H1 (cell line): ENCODE measurements around the gene TNRC6A. TPM values are rescaled to one million over a fixed set of nuclear protein-coding genes. Genes with fewer than 3 reads are reported as not detected.

Experiments
- CTCF ChIA-PET: fragments of 300-600 bp; sonication (Branson Sonifier 250); formaldehyde crosslinking; loops from one replicate; lab custom pipeline; 2021; ENCODE audit not compliant: partially characterized antibody; lab: Charles Lee
- POLR2A ChIA-PET: fragments of 300-600 bp; sonication (Branson Sonifier 250); formaldehyde crosslinking; loops from one replicate; lab custom pipeline; 2021; ENCODE audit warnings: inconsistent platforms; ENCODE audit not compliant: partially characterized antibody; lab: Charles Lee
- DNase-seq, 2 experiments: peaks; one replicate each; pipeline versions ENCODE4 v3.0.0 to v3.0.0-alpha.2; 2010 to 2022; ENCODE audit warnings: low spot score in 2 of 2, low read depth in 1 of 2, mixed read lengths in 1 of 2
- FAIRE-seq: peaks from 2 replicates; lab custom pipeline; 2011; peaks lifted over from hg19 to GRCh38; lab: Jason Lieb, UNC
- H2AFZ ChIP-seq: 2 replicates; pipeline ENCODE4 v1.8.1; 2012; ENCODE audit warnings: low read length, inconsistent platforms
- H2AK5ac ChIP-seq: 2 replicates; pipeline ENCODE4 v1.6.1; 2013; ENCODE audit warnings: low read depth, low read length
- H2BK120ac ChIP-seq: replicated peaks from 2 replicates; pipeline ENCODE3; 2013; ENCODE audit warnings: low read depth, low read length, inconsistent platforms
- H2BK12ac ChIP-seq: 2 replicates; pipeline ENCODE4 v1.6.1; 2013; ENCODE audit warnings: low read depth, low read length
- H2BK15ac ChIP-seq: 2 replicates; pipeline ENCODE4 v1.6.1; 2013; ENCODE audit warnings: low read length
- H2BK20ac ChIP-seq: 2 replicates; pipeline ENCODE4 v1.6.1; 2013; ENCODE audit warnings: low read length
- H2BK5ac ChIP-seq: 2 replicates; pipeline ENCODE4 v1.6.1; 2013; ENCODE audit warnings: low read depth, low read length
- H3K14ac ChIP-seq: 2 replicates; pipeline ENCODE4 v1.6.1; 2013; ENCODE audit warnings: inconsistent platforms; ENCODE audit not compliant: insufficient read length
- H3K18ac ChIP-seq: 2 replicates; pipeline ENCODE4 v1.6.1; 2013; ENCODE audit warnings: low read length; ENCODE audit errors: extremely low read depth
- H3K23ac ChIP-seq: 2 replicates; pipeline ENCODE4 v1.6.1; 2013; ENCODE audit warnings: inconsistent platforms; ENCODE audit not compliant: insufficient read length
- H3K23me2 ChIP-seq: 2 replicates; pipeline ENCODE4 v1.6.1; 2013; ENCODE audit warnings: low read depth, low read length
- H3K27ac ChIP-seq: 2 replicates; pipeline ENCODE4 v1.6.1; 2011; ENCODE audit warnings: low read depth, low read length, inconsistent platforms
- H3K27me3 ChIP-seq, 4 experiments: replicated peaks in 1 of 4; 1 replicate in 1 of 4; 2 replicates in 3 of 4; pipeline versions ENCODE4 v1.6.1 to v1.8.1; 2011 to 2013; ENCODE audit warnings: low read length in 3 of 4, mild to moderate bottlenecking in 3 of 4, inconsistent platforms in 2 of 4, mixed read lengths in 2 of 4, moderate library complexity in 1 of 4; ENCODE audit not compliant: control insufficient read depth in 3 of 4, insufficient read depth in 3 of 4; ENCODE audit errors: extremely low read depth in 1 of 4
- H3K36me3 ChIP-seq, 4 experiments: 2 replicates each; pipeline versions ENCODE4 v1.6.1 to v1.8.1; 2011 to 2013; ENCODE audit warnings: mild to moderate bottlenecking in 4 of 4, low read length in 3 of 4, moderate library complexity in 2 of 4, control low read depth in 1 of 4, inconsistent platforms in 1 of 4; ENCODE audit not compliant: insufficient read depth in 4 of 4, control insufficient read depth in 2 of 4
- H3K4ac ChIP-seq: replicated peaks from 2 replicates; pipeline ENCODE3; 2013; ENCODE audit warnings: low read length, low read depth, mixed read lengths, inconsistent platforms; ENCODE audit not compliant: insufficient read length
- H3K4me1 ChIP-seq, 4 experiments: replicated peaks in 1 of 4; 1 replicate in 1 of 4; 2 replicates in 3 of 4; pipeline versions ENCODE4 v1.6.1 to v1.8.1; 2011 to 2013; ENCODE audit warnings: low read length in 3 of 4, inconsistent platforms in 2 of 4, mixed read lengths in 1 of 4; ENCODE audit not compliant: insufficient read depth in 4 of 4, control insufficient read depth in 3 of 4
- H3K4me2 ChIP-seq, 2 experiments: 2 replicates each; pipeline versions ENCODE4 v1.6.1 to v1.8.1; 2011 to 2013; ENCODE audit warnings: low read depth in 2 of 2, low read length in 2 of 2, control low read depth in 1 of 2, inconsistent platforms in 1 of 2, mild to moderate bottlenecking in 1 of 2; ENCODE audit not compliant: insufficient read depth in 1 of 2
- H3K4me3 ChIP-seq, 4 experiments: fragments of 200-600, 300-600 bp in 1 of 4; sonication (generic), shearing (Covaris generic), sonication (Bioruptor Twin) in 1 of 4; 2 replicates each; pipeline versions ENCODE4 v1.5.1 to v1.8.1; 2011 to 2016; ENCODE audit warnings: low read length in 4 of 4, low read depth in 3 of 4, control low read depth in 2 of 4, inconsistent platforms in 2 of 4, mild to moderate bottlenecking in 2 of 4, mixed read lengths in 1 of 4, moderate library complexity in 1 of 4; ENCODE audit not compliant: insufficient read depth in 2 of 4; ENCODE audit errors: extremely low read depth in 1 of 4
- H3K56ac ChIP-seq: replicated peaks from 2 replicates; pipeline ENCODE3; 2013; ENCODE audit warnings: low read depth, mild to moderate bottlenecking, mixed read lengths, low read length, inconsistent platforms; ENCODE audit not compliant: insufficient read length
- H3K79me1 ChIP-seq: 2 replicates; pipeline ENCODE4 v1.6.1; 2013; ENCODE audit warnings: low read depth, low read length, control low read depth
- H3K79me2 ChIP-seq, 2 experiments: 2 replicates each; pipeline versions ENCODE4 v1.6.1 to v1.8.1; 2012 to 2013; ENCODE audit warnings: low read length in 2 of 2, mild to moderate bottlenecking in 2 of 2, inconsistent platforms in 1 of 2; ENCODE audit not compliant: insufficient read depth in 2 of 2, control insufficient read depth in 1 of 2
- H3K9ac ChIP-seq, 4 experiments: replicated peaks in 1 of 4; 1 replicate in 1 of 4; 2 replicates in 3 of 4; pipeline versions ENCODE4 v1.6.1 to v1.8.1; 2011 to 2013; ENCODE audit warnings: low read depth in 3 of 4, low read length in 3 of 4, control low read depth in 2 of 4, mild to moderate bottlenecking in 2 of 4, moderate library complexity in 2 of 4, inconsistent platforms in 1 of 4; ENCODE audit errors: extremely low read depth in 1 of 4
- H3K9me3 ChIP-seq, 2 experiments: 2 replicates each; pipeline versions ENCODE4 v1.6.1 to v1.8.1; 2012 to 2013; ENCODE audit warnings: mild to moderate bottlenecking in 2 of 2, moderate library complexity in 2 of 2, control low read depth in 1 of 2, inconsistent platforms in 1 of 2, low read depth in 1 of 2, low read length in 1 of 2, mixed read lengths in 1 of 2; ENCODE audit not compliant: insufficient read depth in 2 of 2
- H4K20me1 ChIP-seq, 2 experiments: replicated peaks in 1 of 2; 2 replicates each; pipeline versions ENCODE3 to v1.8.1; 2011 to 2013; ENCODE audit warnings: inconsistent platforms in 2 of 2, low read length in 2 of 2, mild to moderate bottlenecking in 1 of 2; ENCODE audit not compliant: insufficient read depth in 2 of 2, control insufficient read depth in 1 of 2
- H4K5ac ChIP-seq: 2 replicates; pipeline ENCODE4 v1.6.1; 2013; ENCODE audit warnings: low read length, low read depth, mixed read lengths, inconsistent platforms; ENCODE audit not compliant: insufficient read length
- H4K8ac ChIP-seq: 2 replicates; pipeline ENCODE4 v1.8.0; 2013; ENCODE audit warnings: mild to moderate bottlenecking, moderate library complexity, low read length, inconsistent platforms; ENCODE audit not compliant: insufficient read depth; ENCODE audit errors: extremely low read depth
- H4K91ac ChIP-seq: replicated peaks from 2 replicates; pipeline ENCODE3; 2013; ENCODE audit warnings: low read length, mixed read lengths, inconsistent platforms; ENCODE audit not compliant: insufficient read length
- BACH1 ChIP-seq: IDR thresholded peaks from 2 replicates; pipeline ENCODE4 v1.6.1; 2012; ENCODE audit warnings: low read length, improper control_type of control experiment
- BRCA1 ChIP-seq: IDR thresholded peaks from 2 replicates; pipeline ENCODE4 v1.6.1; 2012; ENCODE audit warnings: low read depth, low read length, improper control_type of control experiment
- TBP ChIP-seq: IDR thresholded peaks from 2 replicates; pipeline ENCODE4 v1.6.1; 2011; ENCODE audit warnings: low read depth, low read length, improper control_type of control experiment
- polyA plus RNA-seq, 7 experiments: library from polyadenylated mRNA; depleted of rRNA in 3 of 7; stranded (reverse) in 5 of 7; unstranded in 2 of 7; fragments of >200 nt in 5 of 7; fragments of 200-250 nt in 2 of 7; gene quantifications; 1 replicate in 5 of 7; 2 replicates in 1 of 7; 4 replicates in 1 of 7; pipeline versions ENCODE4 v1.2.1 to v1.2.3, GENCODE V29; 2011 to 2013; ENCODE audit warnings: missing spikeins in 2 of 7, mixed read lengths in 2 of 7
- total RNA-seq: library from RNA; stranded (reverse); fragmentation: NEBNext Ultra II Directional; extraction: Animal tissue kit (Norgen Biotek cat#: 25700); gene quantifications from 2 replicates; pipeline ENCODE4 v1.2.1, GENCODE V29; 2021

TNRC6A gene
- total and polyA plus RNA-seq, 2 of the 8 experiments (the other 6 are each of a cell fraction or from before 2014, with no cell fraction given): 67.6 to 103 TPM

DNA sequence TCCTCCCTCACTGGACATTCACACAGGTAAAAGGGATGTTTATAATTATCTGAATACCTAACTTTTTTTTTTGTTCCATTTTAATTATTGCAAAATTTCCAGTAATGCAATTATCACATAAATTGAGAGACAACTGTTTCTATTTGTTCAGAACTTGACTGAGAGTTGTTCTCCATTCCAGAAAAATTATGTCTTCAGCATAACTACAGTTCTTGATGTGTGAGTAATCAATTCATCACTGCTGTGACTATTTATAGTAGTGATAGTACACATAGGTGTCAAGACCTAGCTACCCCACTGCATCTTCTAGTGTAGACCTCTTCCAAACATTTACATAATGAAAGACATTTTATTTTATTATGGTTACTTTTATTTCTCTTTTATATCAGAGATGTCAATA, 5.8 kb upstream of the TNRC6A start:
- H3K4me3 ChIP-seq: no peak overlapping the region
- H3K14ac ChIP-seq: no peak overlapping the region
- no peak overlapping the region for H3K56ac ChIP-seq
- H3K36me3 ChIP-seq: no peaks in the 10 kb centered on the region
- CTCF ChIA-PET: no interaction called here
- H3K23ac ChIP-seq: no peak overlapping the region
- POLR2A ChIA-PET: no interaction called here
- H3K9me3 ChIP-seq: no peaks in the 10 kb centered on the region
- no peak overlapping the region for H4K91ac ChIP-seq
- H2BK15ac ChIP-seq: no peak overlapping the region
- FAIRE-seq (no peak), DNase-seq (no peak)
- H4K8ac ChIP-seq: no peak overlapping the region
- no peaks in the 10 kb centered on the region for H3K23me2 ChIP-seq
- no peak overlapping the region for H3K4ac ChIP-seq
- no peaks in the 10 kb centered on the region for H3K27me3 ChIP-seq
- no peak overlapping the region for H3K27ac ChIP-seq
- peaks cover 0 to 3% of the 10 kb centered on the region in 2 experiments; a peak in 1 of 4 replicates for H3K79me2 ChIP-seq
- no peaks in the 10 kb centered on the region for H4K20me1 ChIP-seq
- H2BK120ac ChIP-seq: no peak overlapping the region
- no peak overlapping the region for H2BK20ac ChIP-seq
- no peak overlapping the region for H4K5ac ChIP-seq
- no peak overlapping the region for H3K18ac ChIP-seq
- no peak overlapping the region for H2BK12ac ChIP-seq
- H2BK5ac ChIP-seq: no peak overlapping the region
- H3K4me2 ChIP-seq: no peak overlapping the region
- H2AFZ ChIP-seq: no peak overlapping the region
- peaks cover 0 to 3% (median 0%) of the 10 kb centered on the region in 4 experiments; a peak in 1 of 7 replicates for H3K4me1 ChIP-seq
- H3K79me1 ChIP-seq: no peaks in the 10 kb centered on the region
- TF ChIP-seq TBP (no peak), BRCA1 (no peak), BACH1 (no peak)
- no peak overlapping the region for H2AK5ac ChIP-seq
- no peak overlapping the region for H3K9ac ChIP-seq
